IMR-90 (cell line): ENCODE results near the gene PHC3. TPM values are rescaled to one million over a fixed set of nuclear protein-coding genes. Genes with fewer than 3 reads are reported as not detected.

ENCODE experiments used
- ATAC-seq: fragments of 200-7000 bp; cut with Tn5 transposase; 2 replicates; pipeline ENCODE4 v1.9.1; 2020; ENCODE audit warnings: low read depth, mild to moderate bottlenecking, moderate library complexity
- BruUV-seq: library from RNA; stranded (reverse); fragments of 400-500 nt; replicated peaks from 2 replicates; lab custom pipeline; 2021; lab: Mats Ljungman, UMichigan
- CTCF ChIA-PET: fragments of 300-600 bp; formaldehyde crosslinking; extraction: SDS; loops from one replicate; lab custom pipeline; 2021; ENCODE audit warnings: antibody characterized with exemption; lab: Yijun Ruan, JAX
- POLR2A ChIA-PET: fragments of 300-600 bp; sonication (Branson Sonifier 250); formaldehyde crosslinking; loops from one replicate; lab custom pipeline; 2022; ENCODE audit warnings: antibody characterized with exemption; ENCODE audit not compliant: unreplicated experiment; lab: Charles Lee
- DNase-seq: peaks from one replicate; pipeline ENCODE4 v3.0.0; 2013
- H2AFZ ChIP-seq: replicated peaks from 2 replicates; pipeline ENCODE3; 2013; ENCODE audit warnings: low read length, mild to moderate bottlenecking; ENCODE audit not compliant: poor library complexity
- H2AK5ac ChIP-seq: 2 replicates; pipeline ENCODE4 v1.6.1; 2013; ENCODE audit warnings: low read depth, low read length, inconsistent platforms
- H2AK9ac ChIP-seq: replicated peaks from 2 replicates; pipeline ENCODE3; 2013; ENCODE audit warnings: mild to moderate bottlenecking, low read depth, low read length, moderate library complexity; ENCODE audit not compliant: poor library complexity
- H2BK120ac ChIP-seq: 2 replicates; pipeline ENCODE4 v1.6.1; 2013; ENCODE audit warnings: low read depth, low read length, inconsistent platforms
- H2BK15ac ChIP-seq: 3 replicates; pipeline ENCODE4 v1.6.1; 2013; ENCODE audit warnings: low read depth, low read length, inconsistent platforms
- H2BK20ac ChIP-seq: 2 replicates; pipeline ENCODE4 v1.6.1; 2013; ENCODE audit warnings: low read depth, mild to moderate bottlenecking, inconsistent platforms, low read length, moderate library complexity
- H2BK5ac ChIP-seq: 2 replicates; pipeline ENCODE4 v1.6.1; 2013; ENCODE audit warnings: mild to moderate bottlenecking, low read depth, low read length, inconsistent platforms; ENCODE audit not compliant: poor library complexity, severe bottlenecking
- H3K14ac ChIP-seq: replicated peaks from 2 replicates; pipeline ENCODE4 v1.6.1; 2013; ENCODE audit warnings: low read depth, low read length, inconsistent platforms
- H3K18ac ChIP-seq: 2 replicates; pipeline ENCODE4 v1.6.1; 2013; ENCODE audit warnings: low read depth, low read length, control low read depth
- H3K23ac ChIP-seq: 2 replicates; pipeline ENCODE4 v1.6.1; 2013; ENCODE audit warnings: low read depth, low read length, inconsistent platforms
- H3K27ac ChIP-seq: 2 replicates; pipeline ENCODE4 v1.5.1; 2013; ENCODE audit warnings: mild to moderate bottlenecking, control low read depth, low read length; ENCODE audit not compliant: insufficient read depth
- H3K27me3 ChIP-seq: 2 replicates; pipeline ENCODE4 v1.6.1; 2013; ENCODE audit warnings: low read length; ENCODE audit not compliant: control insufficient read depth, insufficient read depth
- H3K36me3 ChIP-seq: 2 replicates; pipeline ENCODE4 v1.6.1; 2013; ENCODE audit warnings: low read length, mixed read lengths; ENCODE audit not compliant: control insufficient read depth, insufficient read depth
- H3K4ac ChIP-seq: 2 replicates; pipeline ENCODE4 v1.6.1; 2013; ENCODE audit warnings: low read depth, low read length, inconsistent platforms
- H3K4me1 ChIP-seq: 2 replicates; pipeline ENCODE4 v1.6.1; 2013; ENCODE audit warnings: low read length, mixed read lengths; ENCODE audit not compliant: control insufficient read depth, insufficient read depth
- H3K4me2 ChIP-seq: 2 replicates; pipeline ENCODE4 v1.6.1; 2013; ENCODE audit warnings: low read depth, mild to moderate bottlenecking, control low read depth, low read length, moderate library complexity
- H3K4me3 ChIP-seq: 2 replicates; pipeline ENCODE4 v1.5.1; 2013; ENCODE audit warnings: low read depth, mild to moderate bottlenecking, control low read depth, low read length, moderate library complexity; ENCODE audit not compliant: insufficient read depth
- H3K56ac ChIP-seq: 2 replicates; pipeline ENCODE4 v1.6.1; 2013; ENCODE audit warnings: low read length, inconsistent platforms; ENCODE audit not compliant: insufficient read depth; ENCODE audit errors: extremely low read depth
- H3K79me1 ChIP-seq, 2 experiments: 2 replicates each; pipeline ENCODE4 v1.6.1; 2013; ENCODE audit warnings: low read length in 2 of 2, inconsistent platforms in 1 of 2, low read depth in 1 of 2
- H3K9ac ChIP-seq: 2 replicates; pipeline ENCODE4 v1.6.1; 2013; ENCODE audit warnings: low read depth, low read length, control low read depth
- H3K9me1 ChIP-seq: 2 replicates; pipeline ENCODE4 v1.6.1; 2013; ENCODE audit warnings: low read length, inconsistent platforms; ENCODE audit not compliant: insufficient read depth
- H3K9me3 ChIP-seq: 2 replicates; pipeline ENCODE4 v1.6.1; 2013; ENCODE audit warnings: low read length; ENCODE audit not compliant: control insufficient read depth, insufficient read depth
- H4K20me1 ChIP-seq: 2 replicates; pipeline ENCODE4 v1.6.1; 2013; ENCODE audit warnings: low read length, inconsistent platforms; ENCODE audit not compliant: insufficient read depth
- H4K5ac ChIP-seq: 2 replicates; pipeline ENCODE4 v1.6.1; 2013; ENCODE audit warnings: mild to moderate bottlenecking, low read depth, low read length, control low read depth
- H4K8ac ChIP-seq, 2 experiments: 2 replicates each; pipeline ENCODE4 v1.6.1; 2013; ENCODE audit warnings: low read depth in 2 of 2, low read length in 2 of 2, control low read depth in 1 of 2, inconsistent platforms in 1 of 2
- H4K91ac ChIP-seq: 2 replicates; pipeline ENCODE4 v1.6.1; 2013; ENCODE audit warnings: low read depth, low read length, inconsistent platforms; ENCODE audit not compliant: insufficient read depth
- BHLHE40 ChIP-seq: fragments of 150-350 bp; IDR thresholded peaks from 2 replicates; pipeline ENCODE4 v1.6.1; 2016; ENCODE audit warnings: mild to moderate bottlenecking, low read depth, low read length
- CHD1 ChIP-seq: IDR thresholded peaks from 2 replicates; pipeline ENCODE4 v1.6.1; 2012; ENCODE audit warnings: low read depth, low read length, improper control_type of control experiment
- FOS ChIP-seq: fragments of 150-350 bp; IDR thresholded peaks from 2 replicates; pipeline ENCODE4 v1.6.1; 2016; ENCODE audit warnings: low read depth, low read length
- MAZ ChIP-seq: IDR thresholded peaks from 2 replicates; pipeline ENCODE4 v1.6.1; 2012; ENCODE audit warnings: low read depth, mild to moderate bottlenecking, low read length, improper control_type of control experiment, moderate library complexity, borderline replicate concordance
- MXI1 ChIP-seq: IDR thresholded peaks from 2 replicates; pipeline ENCODE4 v1.6.1; 2012; ENCODE audit warnings: low read depth, mild to moderate bottlenecking, low read length, moderate library complexity, borderline replicate concordance
- POLR2A ChIP-seq: IDR thresholded peaks from 2 replicates; pipeline ENCODE4 v1.6.1; 2012; ENCODE audit warnings: mild to moderate bottlenecking, low read depth, low read length
- RAD21 ChIP-seq: IDR thresholded peaks from 2 replicates; pipeline ENCODE4 v1.6.1; 2012; ENCODE audit warnings: low read length, improper control_type of control experiment
- RCOR1 ChIP-seq: IDR thresholded peaks from 2 replicates; pipeline ENCODE4 v1.6.1; 2012; ENCODE audit warnings: mild to moderate bottlenecking, low read length, improper control_type of control experiment; ENCODE audit not compliant: insufficient replicate concordance
- RFX5 ChIP-seq: IDR thresholded peaks from 2 replicates; pipeline ENCODE4 v1.8.0; 2012; ENCODE audit warnings: low read depth, mild to moderate bottlenecking, low read length, moderate library complexity
- WGBS, 2 experiments: methylation state at CpG; one replicate each; pipeline versions ENCODE4 v1.1.5 to v1.1.7; 2013; ENCODE audit warnings: missing lambda C conversion rate in 2 of 2; ENCODE audit not compliant: insufficient read length in 1 of 2; ENCODE audit errors: extremely low coverage in 2 of 2; 5-methylcytosine and 5-hydroxymethylcytosine counted together
- dilution Hi-C: fragments of 300-500 bp; cut with HindIII; formaldehyde crosslinking; loops from one replicate; pipeline ENCODE4 v1.14.3; 2018; ENCODE audit warnings: low sequenced_read_pairs; ENCODE audit not compliant: unreplicated experiment
- in situ Hi-C: fragments of 300-500 bp; cut with MboI; formaldehyde crosslinking; loops from 3 replicates; pipeline ENCODE4 v1.14.3; 2019; ENCODE audit warnings: low sequenced_read_pairs, inconsistent platforms, mixed read lengths
- intact Hi-C: fragments of 100-400 bp; cut with micrococcal nuclease; formaldehyde crosslinking; loops from 2 replicates; pipeline ENCODE4 v1.10.0; 2022
- polyA plus RNA-seq, 3 experiments: library from polyadenylated mRNA; depleted of rRNA; stranded (reverse); fragments of >200 nt; gene quantifications; 2 replicates each; pipeline ENCODE4 v1.2.3, GENCODE V29; 2012; ENCODE audit warnings: low replicate concordance in 1 of 3
- total RNA-seq: library from RNA; depleted of rRNA; stranded (reverse); fragments of >200 nt; gene quantifications from 2 replicates; pipeline ENCODE4 v1.2.3, GENCODE V29; 2012

Gene PHC3
- total and polyA plus RNA-seq, 2 of the 4 experiments (the other 2 are of a cell fraction) = 18.3 to 26.3 TPM

DNA sequence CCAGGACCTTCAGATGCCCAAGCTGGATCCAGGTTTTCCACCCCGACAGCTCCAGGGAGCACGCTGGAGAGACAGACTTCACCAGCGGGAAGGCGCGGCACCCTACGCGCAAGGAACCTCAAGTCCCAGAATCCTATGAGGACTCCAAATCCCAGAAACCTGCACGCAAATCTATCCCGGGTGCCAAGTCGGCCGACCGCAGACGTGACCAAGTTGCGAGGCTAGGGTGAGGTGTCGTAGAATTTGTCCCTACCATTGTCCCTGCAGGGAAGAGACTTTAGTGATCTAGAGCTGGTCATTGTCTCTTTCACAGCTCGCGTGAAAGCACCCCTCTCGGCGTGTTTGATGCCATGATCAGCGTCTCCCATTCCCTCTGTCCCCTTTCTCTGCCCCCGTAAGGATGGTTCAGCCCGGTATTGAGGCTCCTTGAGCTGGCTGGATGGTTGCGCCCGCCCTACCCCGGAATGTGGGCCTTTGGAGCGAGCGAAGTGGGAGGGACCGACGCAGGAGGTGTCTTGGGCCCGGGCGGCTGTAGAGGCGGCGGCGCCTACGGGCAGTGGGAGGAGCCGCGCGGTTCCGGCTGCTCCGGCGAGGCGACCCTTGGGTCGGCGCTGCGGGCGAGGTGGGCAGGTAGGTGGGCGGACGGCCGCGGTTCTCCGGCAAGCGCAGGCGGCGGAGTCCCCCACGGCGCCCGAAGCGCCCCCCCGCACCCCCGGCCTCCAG lies 40.6 kb upstream of the PHC3 start, which contains the start of gene PRKCI:
PRKCI (plus strand) TSS at position 501 of the 723 bp plus-strand sequence. CDS start 246 bp downstream, outside the sequence.
- H2BK120ac ChIP-seq = peak within 1 kb of the TSS; percentile 100
- peak within 1 kb of the TSS; percentile 95 for H2AK9ac ChIP-seq
- peak within 1 kb of the TSS; percentile 46 for H2AK5ac ChIP-seq
- in situ Hi-C loops (no loop called here), dilution Hi-C loops (no loop called here), intact Hi-C loops (loop anchor here (2.0 kb wide), 1 partner anchor 33 kb away; no protein-coding TSS in a partner anchor)
- ATAC-seq (peak; percentile 96), DNase-seq (peak; percentile 96)
- peak within 1 kb of the TSS; percentile 93 for H3K4me2 ChIP-seq
- H3K4me3 ChIP-seq = peak within 1 kb of the TSS; percentile 100
- H4K20me1 ChIP-seq = peaks cover 7% of the 10 kb centered on the region
- peak within 1 kb of the TSS; percentile 100 for H2BK20ac ChIP-seq
- H3K23ac ChIP-seq = peak within 1 kb of the TSS; percentile 100
- H4K91ac ChIP-seq = peak within 1 kb of the TSS; percentile 99
- peak within 1 kb of the TSS; percentile 99 for H2AFZ ChIP-seq
- H4K8ac ChIP-seq = peak within 1 kb of the TSS; percentile 79 to 100
- peak within 1 kb of the TSS; percentile 93 for H2BK15ac ChIP-seq
- peak within 1 kb of the TSS; percentile 100 for H3K18ac ChIP-seq
- peak within 1 kb of the TSS; percentile 94 for H3K9ac ChIP-seq
- no peaks in the 10 kb centered on the region for H3K9me3 ChIP-seq
- H2BK5ac ChIP-seq = peak within 1 kb of the TSS; percentile 99
- WGBS, 2 experiments = 0% methylated on average over 2 of the region's 60 CpGs; no CpG with 5 or more reads in 1 of the 2 experiments
- ChIA-PET POLR2A (no interaction called here), CTCF (interaction anchor here (0.9 to 1.2 kb wide), 2 partner anchors 17 to 78 kb away, joined by 3 read pairs; no protein-coding TSS in a partner anchor)
- H4K5ac ChIP-seq = peak within 1 kb of the TSS; percentile 99
- peak within 1 kb of the TSS; percentile 98 for H3K27ac ChIP-seq
- peaks cover 3 to 24% of the 10 kb centered on the region in 2 experiments; a peak in 3 of 4 replicates for H3K79me1 ChIP-seq
- peak within 1 kb of the TSS; percentile 100 for H3K56ac ChIP-seq
- no peaks in the 10 kb centered on the region for H3K36me3 ChIP-seq
- peaks cover 10% of the 10 kb centered on the region for H3K4me1 ChIP-seq
- peak within 1 kb of the TSS; percentile 100 for H3K14ac ChIP-seq
- no peaks in the 10 kb centered on the region for H3K27me3 ChIP-seq
- TF ChIP-seq RFX5 (no peak), RCOR1 (no peak), RAD21 (no peak), FOS (no peak), MXI1 (0 out of 2 replicates have a peak, but pooled peaks have one; percentile 34), BHLHE40 (peak; percentile 99), POLR2A (0 out of 2 replicates have a peak, but pooled peaks have one; percentile 36), MAZ (peak; percentile 88), CHD1 (peak; percentile 100; the same call in 1 of the 2 replicates)
- no TSS peak for BruUV-seq
- no peaks in the 10 kb centered on the region for H3K9me1 ChIP-seq
- H3K4ac ChIP-seq = peak within 1 kb of the TSS; percentile 100
